Kidney epithelial cell (primary cell): ENCODE results near the gene DIP2C. TPM values are rescaled to one million over a fixed set of nuclear protein-coding genes. Genes with fewer than 3 reads are reported as not detected.
"Not testable (repeated sequence)": the region's sequence is repeated elsewhere in the genome, so short reads cannot be mapped to it uniquely, and the experiment has no call there.

Experiments
- DNase-seq: peaks from one replicate; pipeline ENCODE4 v3.0.0-alpha.2; 2010; ENCODE audit warnings: low read depth
- H3K27me3 ChIP-seq: 2 replicates; pipeline ENCODE4 v1.6.0; 2011; ENCODE audit warnings: low read length; ENCODE audit not compliant: control insufficient read depth, insufficient read depth
- H3K36me3 ChIP-seq: 2 replicates; pipeline ENCODE4 v1.5.1; 2011; ENCODE audit warnings: low read length; ENCODE audit not compliant: control insufficient read depth, insufficient read depth
- H3K4me3 ChIP-seq: 2 replicates; pipeline ENCODE4 v1.5.1; 2011; ENCODE audit warnings: low read depth, mild to moderate bottlenecking, control low read depth, low read length
- CTCF ChIP-seq: IDR thresholded peaks from 2 replicates; pipeline ENCODE4 v1.5.1; 2011; ENCODE audit warnings: mild to moderate bottlenecking, moderate library complexity, low read length, control low read depth, inconsistent platforms; ENCODE audit not compliant: insufficient read depth, poor library complexity, severe bottlenecking
- total RNA-seq: library from RNA; depleted of rRNA; stranded (reverse); fragments of >200 nt; gene quantifications from 2 replicates; pipeline ENCODE4 v1.2.3, GENCODE V29; 2015

Gene DIP2C
- total RNA-seq, 1 donor from 2014 or later: 19.2 TPM

- H3K36me3 ChIP-seq: no peaks in the 10 kb centered on the region
- no peak overlapping the region for H3K4me3 ChIP-seq
- no peak for DNase-seq
- H3K27me3 ChIP-seq: no peaks in the 10 kb centered on the region
- TF ChIP-seq CTCF: no peak
Measured at GRCh38 chr10:615583-616152, 73.8 kb downstream of the DIP2C start.

GRCh38 chr10:614790-615582, 74.5 kb downstream of the DIP2C start:
- DNase-seq: no peak
- TF ChIP-seq CTCF: no peak
- Histone ChIP-seq H3K36me3 (no peaks in the 10 kb centered on the region), H3K4me3 (no peak overlapping the region), H3K27me3 (no peaks in the 10 kb centered on the region)

- no peak for TF ChIP-seq CTCF
- DNase-seq: no peak
- no peaks in the 10 kb centered on the region for H3K36me3 ChIP-seq
- H3K27me3 ChIP-seq: no peaks in the 10 kb centered on the region
- H3K4me3 ChIP-seq: no peak overlapping the region
Measured at GRCh38 chr10:614139-614711, 75.2 kb downstream of the DIP2C start.

GRCh38 chr10:613271-614138, 76.0 kb downstream of the DIP2C start:
- H3K4me3 ChIP-seq: no peak overlapping the region
- no peaks in the 10 kb centered on the region for H3K36me3 ChIP-seq
- TF ChIP-seq CTCF: no peak
- H3K27me3 ChIP-seq: no peaks in the 10 kb centered on the region
- no peak for DNase-seq

GRCh38 chr10:612696-613095, 76.8 kb downstream of the DIP2C start:
- Histone ChIP-seq H3K27me3 (no peaks in the 10 kb centered on the region), H3K4me3 (no peak overlapping the region), H3K36me3 (no peaks in the 10 kb centered on the region)
- TF ChIP-seq CTCF: no peak
- no peak for DNase-seq

- not testable (repeated sequence) for H3K36me3 ChIP-seq, H3K27me3 ChIP-seq, H3K4me3 ChIP-seq
- peak; percentile 75 for DNase-seq
Measured at GRCh38 chr10:610642-611305, 78.7 kb downstream of the DIP2C start.
